PC-9 (cell line): Measurements from ENCODE around the gene PKD2L2.
"Not testable (repeated sequence)": the region's sequence is repeated elsewhere in the genome, so short reads cannot be mapped to it uniquely, and the experiment has no call there.

Experiments used
- CTCF ChIP-seq: fragments of 200-600 bp; sonication (generic); conservative IDR thresholded peaks from 2 replicates; pipeline ENCODE4 v1.6.1; 2017; ENCODE audit warnings: mixed run types, antibody characterized with exemption, mild to moderate bottlenecking, moderate library complexity
- EZH2 ChIP-seq: fragments of 200-600 bp; sonication (generic); IDR thresholded peaks from 2 replicates; pipeline ENCODE4 v1.8.0; 2017; ENCODE audit warnings: antibody characterized with exemption, low read depth

GRCh38 chr5:137863653-137864052, 25.6 kb upstream of the PKD2L2 start:
- TF ChIP-seq EZH2, CTCF: not testable (repeated sequence)
